Thoracic aorta (tissue), 2 donors: ENCODE data around the gene TEAD3. TPM values are rescaled to one million over a fixed set of nuclear protein-coding genes. Genes with fewer than 3 reads are reported as not detected.
"Not testable (repeated sequence)": the region's sequence is repeated elsewhere in the genome, so short reads cannot be mapped to it uniquely, and the experiment has no call there.

Experiments
- ATAC-seq: fragments of 150-250 bp; one replicate; pipeline ENCODE4 v1.8.0; 2017; ENCODE audit warnings: low read depth; ENCODE audit not compliant: insufficient number of reproducible peaks, low FRiP score
- DNase-seq: peaks from one replicate; pipeline ENCODE4 v3.0.0-alpha.2; 2020; ENCODE audit warnings: low spot score
- H3K27ac ChIP-seq, 2 donors: fragments of 200-600 bp; sonication (generic); 1 replicate in 1 of 2; 2 replicates in 1 of 2; pipeline ENCODE4 v1.5.1; 2016; ENCODE audit warnings: mild to moderate bottlenecking in 2 of 2, moderate library complexity in 2 of 2
- H3K27me3 ChIP-seq: fragments of 200-600 bp; sonication (generic); replicated peaks from 2 replicates; pipeline ENCODE4 v1.6.0; 2016; ENCODE audit warnings: mild to moderate bottlenecking; ENCODE audit not compliant: insufficient read depth
- H3K36me3 ChIP-seq: fragments of 200-600 bp; sonication (generic); one replicate; pipeline ENCODE4 v1.5.1; 2016
- H3K4me1 ChIP-seq, 2 donors: fragments of 200-600 bp; sonication (generic); 1 replicate in 1 of 2; 2 replicates in 1 of 2; pipeline versions ENCODE4 v1.5.1 to v1.6.0; 2016; ENCODE audit warnings: low read depth in 2 of 2, mild to moderate bottlenecking in 1 of 2; ENCODE audit not compliant: control insufficient read depth in 1 of 2
- H3K4me3 ChIP-seq: fragments of 200-600 bp; sonication (generic); 2 replicates; pipeline ENCODE4 v1.5.1; 2016; ENCODE audit warnings: mild to moderate bottlenecking
- H3K9me3 ChIP-seq: fragments of 200-600 bp; sonication (generic); 2 replicates; pipeline ENCODE4 v1.5.1; 2016
- CTCF ChIP-seq: fragments of 200-600 bp; sonication (generic); IDR thresholded peaks from one replicate; pipeline ENCODE4 v1.5.1; 2019; ENCODE audit warnings: antibody characterized with exemption
- total RNA-seq, 2 donors: library from RNA; depleted of rRNA; stranded (reverse); fragments of >200 nt; gene quantifications; one replicate each; pipeline versions ENCODE4 v1.1.0 to v1.2.3, GENCODE V29; 2016

TEAD3 gene
- total RNA-seq, 2 donors from 2014 or later, result 50.8 to 68.3 TPM

GRCh38 chr6:35518566-35519312 lies 21.9 kb upstream of the TEAD3 start:
- no peaks in the 10 kb centered on the region for H3K9me3 ChIP-seq
- ATAC-seq (no peak), DNase-seq (no peak)
- no peaks in the 10 kb centered on the region for H3K27me3 ChIP-seq
- peaks cover 0 to 4% of the 10 kb centered on the region in 2 donors for H3K4me1 ChIP-seq
- no peak overlapping the region for H3K4me3 ChIP-seq
- no peak overlapping the region for H3K27ac ChIP-seq
- H3K36me3 ChIP-seq, result no peaks in the 10 kb centered on the region
- no peak for TF ChIP-seq CTCF

- H3K36me3 ChIP-seq, H3K27me3 ChIP-seq, H3K4me3 ChIP-seq, H3K4me1 ChIP-seq, ATAC-seq, H3K9me3 ChIP-seq, DNase-seq, H3K27ac ChIP-seq: not testable (repeated sequence)
Observed at GRCh38 chr6:35517978-35518377, 21.1 kb upstream of the TEAD3 start.

GRCh38 chr6:35516712-35517111 lies 19.8 kb upstream of the TEAD3 start:
- no peak overlapping the region for H3K27ac ChIP-seq
- no peaks in the 10 kb centered on the region for H3K27me3 ChIP-seq
- no peak overlapping the region for H3K4me3 ChIP-seq
- H3K36me3 ChIP-seq, result no peaks in the 10 kb centered on the region
- DNase-seq, result no peak
- peaks cover 0 to under 1% of the 10 kb centered on the region in 2 donors for H3K4me1 ChIP-seq
- ATAC-seq, result no peak
- no peak for TF ChIP-seq CTCF
- H3K9me3 ChIP-seq, result no peaks in the 10 kb centered on the region

- H3K4me3 ChIP-seq, H3K27ac ChIP-seq, H3K36me3 ChIP-seq, H3K4me1 ChIP-seq, H3K27me3 ChIP-seq, DNase-seq, ATAC-seq, H3K9me3 ChIP-seq: not testable (repeated sequence)
Observed at GRCh38 chr6:35515939-35516338, 19.1 kb upstream of the TEAD3 start.

- no peaks in the 10 kb centered on the region for H3K36me3 ChIP-seq
- peaks cover 7% of the 10 kb centered on the region for H3K27me3 ChIP-seq
- no peak overlapping the region for H3K27ac ChIP-seq
- H3K4me3 ChIP-seq, result no peak overlapping the region
- no peak for TF ChIP-seq CTCF
- DNase-seq, result no peak
- H3K4me1 ChIP-seq, result peaks cover 0 to 6% of the 10 kb centered on the region in 2 donors
- no peak for ATAC-seq
- H3K9me3 ChIP-seq, result no peaks in the 10 kb centered on the region
Observed at GRCh38 chr6:35514587-35514986, 17.7 kb upstream of the TEAD3 start.

- Histone ChIP-seq H3K36me3 (no peaks in the 10 kb centered on the region), H3K4me3 (no peak within 1 kb of the TSS), H3K4me1 (peaks cover 0 to 6% of the 10 kb centered on the region in 2 donors), H3K9me3 (no peaks in the 10 kb centered on the region), H3K27ac (no peak within 1 kb of the TSS), H3K27me3 (peaks cover 7% of the 10 kb centered on the region)
- DNase-seq (no peak), ATAC-seq (no peak)
- no peak for TF ChIP-seq CTCF
Observed at GRCh38 chr6:35512740-35513139, 15.9 kb upstream of the TEAD3 start, which contains the start of gene TULP1. Gene TULP1, minus strand, starts transcription at chr6:35512896. Its CDS starts 38 bp downstream, at chr6:35512858.
